HG02678 (cell line): ENCODE measurements around the gene TMEM132C.

Experiments
- ATAC-seq: cut with Tn5 transposase; IDR thresholded peaks from one replicate; pipeline ENCODE4 v1.9.1; 2021; ENCODE audit warnings: mild to moderate bottlenecking, moderate library complexity; ENCODE audit not compliant: unreplicated experiment

The TMEM132C gene

GRCh38 chr12:128286970-128287369 is 20.0 kb downstream of the TMEM132C start:
- no peak for ATAC-seq

- ATAC-seq = no peak
These were observed 21.4 kb downstream of the TMEM132C start for GRCh38 chr12:128288357-128288756.

GRCh38 chr12:128288896-128289295 is 21.9 kb downstream of the TMEM132C start:
- no peak for ATAC-seq

GRCh38 chr12:128290938-128291337 is 24.0 kb downstream of the TMEM132C start:
- no peak for ATAC-seq

GRCh38 chr12:128298091-128298748 is 31.2 kb downstream of the TMEM132C start:
- no peak for ATAC-seq

- ATAC-seq = no peak
These were observed 38.4 kb downstream of the TMEM132C start for GRCh38 chr12:128305336-128305892.

GRCh38 chr12:128307791-128308190 is 40.8 kb downstream of the TMEM132C start:
- no peak for ATAC-seq

- no peak for ATAC-seq
These were observed 45.7 kb downstream of the TMEM132C start for GRCh38 chr12:128312661-128313060.

- ATAC-seq = no peak
These were observed 47.0 kb downstream of the TMEM132C start for GRCh38 chr12:128313931-128314330.

- no peak for ATAC-seq
These were observed 47.6 kb downstream of the TMEM132C start for GRCh38 chr12:128314611-128315010.

- no peak for ATAC-seq
These were observed 49.1 kb downstream of the TMEM132C start for GRCh38 chr12:128316078-128316477.

- no peak for ATAC-seq
These were observed 50.1 kb downstream of the TMEM132C start for GRCh38 chr12:128316973-128317526.

GRCh38 chr12:128318341-128318740 is 51.4 kb downstream of the TMEM132C start:
- no peak for ATAC-seq

- no peak for ATAC-seq
These were observed 52.0 kb downstream of the TMEM132C start for GRCh38 chr12:128318946-128319345.

- no peak for ATAC-seq
These were observed 55.4 kb downstream of the TMEM132C start for GRCh38 chr12:128322341-128322740.

- no peak for ATAC-seq
These were observed 56.4 kb downstream of the TMEM132C start for GRCh38 chr12:128323145-128323920.

- ATAC-seq = no peak
These were observed 58.7 kb downstream of the TMEM132C start for GRCh38 chr12:128325646-128326045.

- ATAC-seq = no peak
These were observed 59.4 kb downstream of the TMEM132C start for GRCh38 chr12:128326406-128326805.

- ATAC-seq = no peak
These were observed 62.0 kb downstream of the TMEM132C start for GRCh38 chr12:128328961-128329360.

GRCh38 chr12:128336204-128337070 is 69.5 kb downstream of the TMEM132C start:
- ATAC-seq = no peak

GRCh38 chr12:128337071-128337345 is 70.0 kb downstream of the TMEM132C start:
- ATAC-seq = no peak
